Measurements from ENCODE around the gene TPT1.

TPT1 gene

DNA sequence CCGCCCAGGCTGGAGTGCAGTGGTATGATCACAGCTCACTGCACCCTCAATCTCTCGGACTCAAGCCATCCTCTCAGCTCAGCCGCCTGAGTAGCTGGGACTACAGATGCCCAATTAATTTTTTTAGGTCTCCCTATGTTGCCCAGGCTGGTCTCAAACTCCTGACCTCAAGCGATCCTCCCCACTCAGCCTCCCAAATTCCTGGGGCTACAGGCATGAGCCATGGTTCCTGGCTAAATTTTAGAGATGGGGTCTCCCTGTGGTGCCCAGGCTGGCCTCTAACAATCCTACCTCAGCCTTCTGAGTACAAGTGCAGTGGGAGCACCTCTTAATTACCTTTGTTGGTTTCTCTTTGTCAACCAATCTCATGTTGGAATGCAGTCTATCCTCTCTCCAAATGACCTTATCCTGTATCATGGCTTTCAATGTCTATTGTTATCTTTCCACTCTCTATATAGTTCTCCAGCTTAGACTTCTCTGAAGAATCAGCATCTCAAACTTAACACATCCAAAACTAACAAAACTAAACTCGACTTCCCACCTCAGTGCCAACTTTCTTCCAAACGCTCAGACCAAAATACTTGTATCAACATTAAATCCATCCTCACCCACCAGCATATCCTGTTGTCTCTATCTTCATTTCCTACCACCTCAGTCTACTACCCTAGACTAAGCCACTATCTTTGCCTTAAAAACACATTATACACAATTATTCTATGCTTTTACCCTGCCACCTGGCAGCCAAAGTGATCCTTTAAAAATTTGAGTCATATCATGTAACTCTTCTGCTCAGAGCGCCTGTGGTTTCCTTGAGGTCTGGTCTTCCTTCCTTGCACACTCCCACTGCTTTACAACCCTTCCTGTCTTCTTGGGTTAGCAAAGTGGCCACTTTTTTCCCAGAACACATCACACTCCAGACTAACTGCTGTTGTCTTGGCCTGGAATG, 6.7 kb downstream of the TPT1 start:
- H3K4me3 ChIP-seq (ENCODE audit: low read depth, low read length), result peak overlapping the region; percentile 98
- TF ChIP-seq MAX (IDR thresholded peaks at IDR 0.05; ENCODE audit: low read depth, low read length) (peak; percentile 67; the same call in 1 of the 2 replicates), POLR2A (IDR thresholded peaks at IDR 0.05; ENCODE audit: extremely low read depth, insufficient read length) (no peak)
- peak; percentile 88 for DNase-seq (ENCODE audit: low read depth)

DNA sequence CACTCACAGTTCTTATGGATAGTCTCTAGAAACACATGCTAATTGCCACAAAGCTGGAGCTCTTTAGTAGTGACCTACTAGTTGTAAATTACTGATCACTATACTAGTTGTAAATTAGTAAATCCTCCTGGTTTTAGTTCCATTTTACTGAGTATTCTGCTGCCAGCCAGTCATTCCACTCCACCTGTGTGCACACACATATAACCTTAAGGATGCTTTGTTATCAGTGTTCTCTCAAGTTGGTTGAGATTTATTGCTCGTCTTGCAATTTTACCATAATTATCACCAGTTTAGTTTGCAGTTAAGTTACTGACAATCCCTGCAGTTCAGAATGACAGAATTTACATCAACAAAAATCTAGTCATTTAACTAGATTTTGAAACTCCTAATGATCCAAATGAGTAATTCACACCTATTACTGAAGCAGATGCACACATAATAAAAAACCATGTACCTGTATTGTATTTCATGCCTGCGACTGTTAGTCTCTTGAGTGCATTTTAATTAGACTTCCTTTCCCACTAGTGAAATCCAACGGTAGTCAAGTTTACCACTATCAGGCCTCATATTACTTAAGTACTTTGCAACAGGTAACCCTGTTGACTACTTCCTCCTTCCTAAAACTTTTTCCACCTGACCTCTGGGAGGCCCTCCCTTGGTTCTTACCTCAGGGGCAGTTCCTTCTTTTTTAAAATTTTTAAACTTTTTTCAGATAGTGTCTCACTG, 7.6 kb downstream of the TPT1 start:
- peak; percentile 49 for DNase-seq (ENCODE audit: low read depth)
- H3K4me3 ChIP-seq (ENCODE audit: low read depth, low read length), result no peak overlapping the region
- TF ChIP-seq, protein P1, sequence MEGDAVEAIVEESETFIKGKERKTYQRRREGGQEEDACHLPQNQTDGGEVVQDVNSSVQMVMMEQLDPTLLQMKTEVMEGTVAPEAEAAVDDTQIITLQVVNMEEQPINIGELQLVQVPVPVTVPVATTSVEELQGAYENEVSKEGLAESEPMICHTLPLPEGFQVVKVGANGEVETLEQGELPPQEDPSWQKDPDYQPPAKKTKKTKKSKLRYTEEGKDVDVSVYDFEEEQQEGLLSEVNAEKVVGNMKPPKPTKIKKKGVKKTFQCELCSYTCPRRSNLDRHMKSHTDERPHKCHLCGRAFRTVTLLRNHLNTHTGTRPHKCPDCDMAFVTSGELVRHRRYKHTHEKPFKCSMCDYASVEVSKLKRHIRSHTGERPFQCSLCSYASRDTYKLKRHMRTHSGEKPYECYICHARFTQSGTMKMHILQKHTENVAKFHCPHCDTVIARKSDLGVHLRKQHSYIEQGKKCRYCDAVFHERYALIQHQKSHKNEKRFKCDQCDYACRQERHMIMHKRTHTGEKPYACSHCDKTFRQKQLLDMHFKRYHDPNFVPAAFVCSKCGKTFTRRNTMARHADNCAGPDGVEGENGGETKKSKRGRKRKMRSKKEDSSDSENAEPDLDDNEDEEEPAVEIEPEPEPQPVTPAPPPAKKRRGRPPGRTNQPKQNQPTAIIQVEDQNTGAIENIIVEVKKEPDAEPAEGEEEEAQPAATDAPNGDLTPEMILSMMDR (IDR thresholded peaks at IDR 0.05; ENCODE audit: low read depth, low read length), result no peak
- TF ChIP-seq POLR2A (IDR thresholded peaks at IDR 0.05; ENCODE audit: extremely low read depth, insufficient read length), result peak; percentile 16

- TF ChIP-seq MAX (IDR thresholded peaks at IDR 0.05; ENCODE audit: low read depth, low read length) (no peak), POLR2A (IDR thresholded peaks at IDR 0.05; ENCODE audit: extremely low read depth, insufficient read length) (no peak), MYC (IDR thresholded peaks at IDR 0.05; ENCODE audit: low read depth, low read length) (no peak)
- TF ChIP-seq, protein P1 (IDR thresholded peaks at IDR 0.05; ENCODE audit: low read depth, low read length), result no peak
- H3K4me3 ChIP-seq (ENCODE audit: low read depth, low read length), result no peak overlapping the region
- DNase-seq (ENCODE audit: low read depth), result peak; percentile 46
Measured at GRCh38 chr13:45332831-45333219, 8.2 kb downstream of the TPT1 start.

GRCh38 chr13:45332036-45332830, 8.8 kb downstream of the TPT1 start:
- H3K4me3 ChIP-seq (ENCODE audit: low read depth, low read length), result no peak overlapping the region
- DNase-seq (ENCODE audit: low read depth), result peak; percentile 82
- TF ChIP-seq MYC (IDR thresholded peaks at IDR 0.05; ENCODE audit: low read depth, low read length), result no peak
- no peak for TF ChIP-seq POLR2A (IDR thresholded peaks at IDR 0.05; ENCODE audit: extremely low read depth, insufficient read length)
- TF ChIP-seq MAX (IDR thresholded peaks at IDR 0.05; ENCODE audit: low read depth, low read length), result no peak
- TF ChIP-seq, protein P1 (IDR thresholded peaks at IDR 0.05; ENCODE audit: low read depth, low read length), result no peak

DNA sequence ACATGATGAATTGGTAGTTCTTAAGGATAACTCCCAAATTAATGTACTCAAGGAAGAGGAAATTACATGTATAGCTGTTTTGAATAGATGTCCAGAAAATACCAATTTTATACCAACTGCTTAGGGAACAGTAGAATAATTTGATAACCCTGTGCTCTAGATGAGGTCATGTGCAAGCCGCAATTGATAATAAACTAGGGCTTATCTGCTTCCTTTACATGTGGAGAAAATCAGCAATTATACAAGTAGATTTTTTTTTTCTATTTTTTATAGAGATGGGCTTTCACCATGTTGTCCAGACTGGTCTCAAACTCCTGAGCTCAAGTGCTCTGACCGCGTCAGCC, 9.3 kb downstream of the TPT1 start:
- no peak for TF ChIP-seq MYC (IDR thresholded peaks at IDR 0.05; ENCODE audit: low read depth, low read length)
- TF ChIP-seq POLR2A (IDR thresholded peaks at IDR 0.05; ENCODE audit: extremely low read depth, insufficient read length), result no peak
- TF ChIP-seq, protein P1 (IDR thresholded peaks at IDR 0.05; ENCODE audit: low read depth, low read length), result no peak
- TF ChIP-seq MAX (IDR thresholded peaks at IDR 0.05; ENCODE audit: low read depth, low read length), result no peak
- no peak for DNase-seq (ENCODE audit: low read depth)
- H3K4me3 ChIP-seq (ENCODE audit: low read depth, low read length), result no peak overlapping the region
